Thoracic aorta (tissue), 2 donors: Measurements from ENCODE around the gene IPCEF1. TPM values are rescaled to one million over a fixed set of nuclear protein-coding genes. Genes with fewer than 3 reads are reported as not detected.

ENCODE experiments used
- ATAC-seq: fragments of 150-250 bp; one replicate; pipeline ENCODE4 v1.8.0; 2017; ENCODE audit warnings: low read depth; ENCODE audit not compliant: insufficient number of reproducible peaks, low FRiP score
- DNase-seq: peaks from one replicate; pipeline ENCODE4 v3.0.0-alpha.2; 2020; ENCODE audit warnings: low spot score
- H3K27ac ChIP-seq, 2 donors: fragments of 200-600 bp; sonication (generic); 1 replicate in 1 of 2; 2 replicates in 1 of 2; pipeline ENCODE4 v1.5.1; 2016; ENCODE audit warnings: mild to moderate bottlenecking in 2 of 2, moderate library complexity in 2 of 2
- H3K27me3 ChIP-seq: fragments of 200-600 bp; sonication (generic); replicated peaks from 2 replicates; pipeline ENCODE4 v1.6.0; 2016; ENCODE audit warnings: mild to moderate bottlenecking; ENCODE audit not compliant: insufficient read depth
- H3K36me3 ChIP-seq: fragments of 200-600 bp; sonication (generic); one replicate; pipeline ENCODE4 v1.5.1; 2016
- H3K4me1 ChIP-seq, 2 donors: fragments of 200-600 bp; sonication (generic); 1 replicate in 1 of 2; 2 replicates in 1 of 2; pipeline versions ENCODE4 v1.5.1 to v1.6.0; 2016; ENCODE audit warnings: low read depth in 2 of 2, mild to moderate bottlenecking in 1 of 2; ENCODE audit not compliant: control insufficient read depth in 1 of 2
- H3K4me3 ChIP-seq: fragments of 200-600 bp; sonication (generic); 2 replicates; pipeline ENCODE4 v1.5.1; 2016; ENCODE audit warnings: mild to moderate bottlenecking
- H3K9me3 ChIP-seq: fragments of 200-600 bp; sonication (generic); 2 replicates; pipeline ENCODE4 v1.5.1; 2016
- total RNA-seq, 2 donors: library from RNA; depleted of rRNA; stranded (reverse); fragments of >200 nt; gene quantifications; one replicate each; pipeline versions ENCODE4 v1.1.0 to v1.2.3, GENCODE V29; 2016
- TF ChIP-seq, protein P1 (sequence below): fragments of 200-600 bp; sonication (generic); IDR thresholded peaks from one replicate; pipeline ENCODE4 v1.5.1; 2019; ENCODE audit warnings: antibody characterized with exemption

The IPCEF1 gene
- total RNA-seq, 2 donors from 2014 or later, result 2.8 to 3.8 TPM

DNA sequence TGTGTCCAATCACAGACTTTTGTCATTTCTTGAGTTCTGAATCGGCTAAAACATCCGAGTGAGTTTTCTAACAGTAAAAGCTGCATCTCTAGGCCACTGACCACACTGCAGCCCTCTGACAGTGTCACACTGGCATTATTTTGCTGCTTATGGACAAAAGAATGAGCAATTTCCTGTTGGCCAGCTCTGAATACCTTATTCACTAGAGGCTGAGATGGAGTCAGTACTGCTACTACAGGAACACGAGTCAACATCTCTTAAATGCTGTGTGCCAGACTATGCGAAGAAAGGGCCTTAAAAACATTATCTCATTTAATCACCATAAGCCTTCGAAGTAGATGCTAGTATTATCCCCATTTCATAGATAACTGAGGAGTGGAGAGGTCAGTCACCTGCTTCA, 42.5 kb upstream of the IPCEF1 start:
- no peak overlapping the region for H3K27ac ChIP-seq
- TF ChIP-seq, protein P1, sequence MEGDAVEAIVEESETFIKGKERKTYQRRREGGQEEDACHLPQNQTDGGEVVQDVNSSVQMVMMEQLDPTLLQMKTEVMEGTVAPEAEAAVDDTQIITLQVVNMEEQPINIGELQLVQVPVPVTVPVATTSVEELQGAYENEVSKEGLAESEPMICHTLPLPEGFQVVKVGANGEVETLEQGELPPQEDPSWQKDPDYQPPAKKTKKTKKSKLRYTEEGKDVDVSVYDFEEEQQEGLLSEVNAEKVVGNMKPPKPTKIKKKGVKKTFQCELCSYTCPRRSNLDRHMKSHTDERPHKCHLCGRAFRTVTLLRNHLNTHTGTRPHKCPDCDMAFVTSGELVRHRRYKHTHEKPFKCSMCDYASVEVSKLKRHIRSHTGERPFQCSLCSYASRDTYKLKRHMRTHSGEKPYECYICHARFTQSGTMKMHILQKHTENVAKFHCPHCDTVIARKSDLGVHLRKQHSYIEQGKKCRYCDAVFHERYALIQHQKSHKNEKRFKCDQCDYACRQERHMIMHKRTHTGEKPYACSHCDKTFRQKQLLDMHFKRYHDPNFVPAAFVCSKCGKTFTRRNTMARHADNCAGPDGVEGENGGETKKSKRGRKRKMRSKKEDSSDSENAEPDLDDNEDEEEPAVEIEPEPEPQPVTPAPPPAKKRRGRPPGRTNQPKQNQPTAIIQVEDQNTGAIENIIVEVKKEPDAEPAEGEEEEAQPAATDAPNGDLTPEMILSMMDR, result no peak
- H3K4me1 ChIP-seq, result peaks cover 13 to 16% of the 10 kb centered on the region in 2 donors
- H3K36me3 ChIP-seq, result peaks cover 8% of the 10 kb centered on the region
- H3K27me3 ChIP-seq, result no peaks in the 10 kb centered on the region
- H3K9me3 ChIP-seq, result no peaks in the 10 kb centered on the region
- DNase-seq, result no peak
- ATAC-seq, result no peak
- H3K4me3 ChIP-seq, result no peak overlapping the region

DNA sequence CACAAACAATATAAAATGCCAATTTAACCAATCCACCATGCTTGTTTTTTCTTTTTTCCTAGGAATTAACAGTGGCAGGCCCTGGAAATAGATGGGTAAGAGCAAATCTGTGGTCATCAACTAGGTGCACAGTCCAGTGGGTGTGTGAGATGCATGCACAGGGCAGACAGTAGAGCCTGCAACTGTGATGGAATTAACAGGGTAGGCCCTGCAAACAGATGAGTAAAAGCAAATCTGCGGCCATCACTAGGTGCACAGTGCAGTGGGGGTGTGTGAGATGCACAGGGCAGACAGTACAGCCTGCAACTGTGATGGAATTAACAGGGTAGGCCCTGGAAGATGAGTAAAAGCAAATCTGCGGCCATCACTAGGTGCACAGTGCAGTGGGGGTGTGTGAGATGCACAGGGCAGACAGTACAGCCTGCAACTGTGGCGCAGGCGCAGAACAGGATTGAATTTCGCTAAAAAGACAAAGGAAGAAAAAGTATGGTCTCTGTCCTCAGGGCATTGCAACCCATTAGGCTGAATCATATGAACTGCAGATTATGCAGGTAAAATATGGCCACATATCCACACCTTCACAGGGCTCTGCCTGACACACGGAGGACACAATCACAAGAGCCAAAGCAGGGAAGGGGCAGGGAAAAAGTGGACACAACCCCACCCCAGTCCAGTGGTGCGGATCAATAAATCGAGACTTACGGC, 41.0 kb upstream of the IPCEF1 start:
- no peaks in the 10 kb centered on the region for H3K27me3 ChIP-seq
- peaks cover 4 to 6% of the 10 kb centered on the region in 2 donors for H3K4me1 ChIP-seq
- TF ChIP-seq, protein P1, result no peak
- H3K27ac ChIP-seq, result no peak overlapping the region
- H3K4me3 ChIP-seq, result no peak overlapping the region
- H3K9me3 ChIP-seq, result no peaks in the 10 kb centered on the region
- peaks cover 8% of the 10 kb centered on the region for H3K36me3 ChIP-seq
- ATAC-seq, result no peak
- DNase-seq, result no peak

DNA sequence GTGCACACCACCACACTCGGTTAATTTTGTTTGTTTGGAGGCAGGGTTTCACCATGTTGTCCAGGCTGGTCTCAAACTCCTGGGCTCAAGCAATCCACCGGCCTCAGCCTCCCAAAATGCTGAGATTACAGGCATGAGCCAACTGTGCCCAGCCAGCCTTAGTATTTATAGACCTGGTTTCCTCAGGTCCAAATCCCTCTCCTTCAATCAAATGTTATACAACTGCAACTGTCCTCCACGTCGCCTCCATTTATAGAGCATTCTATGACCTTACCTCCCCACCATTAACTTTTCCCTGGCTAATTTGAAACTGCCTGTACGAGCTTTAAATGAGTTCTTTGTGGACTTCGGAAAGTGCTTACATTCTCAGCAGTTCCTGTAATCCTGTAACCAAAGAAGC, 39.3 kb upstream of the IPCEF1 start:
- H3K9me3 ChIP-seq, result no peaks in the 10 kb centered on the region
- H3K27me3 ChIP-seq, result no peaks in the 10 kb centered on the region
- ATAC-seq (no peak), DNase-seq (no peak)
- TF ChIP-seq, protein P1, result no peak
- H3K36me3 ChIP-seq, result peaks cover 4% of the 10 kb centered on the region
- no peak overlapping the region for H3K4me3 ChIP-seq
- H3K4me1 ChIP-seq, result peaks cover 4 to 6% of the 10 kb centered on the region in 2 donors
- no peak overlapping the region for H3K27ac ChIP-seq

DNA sequence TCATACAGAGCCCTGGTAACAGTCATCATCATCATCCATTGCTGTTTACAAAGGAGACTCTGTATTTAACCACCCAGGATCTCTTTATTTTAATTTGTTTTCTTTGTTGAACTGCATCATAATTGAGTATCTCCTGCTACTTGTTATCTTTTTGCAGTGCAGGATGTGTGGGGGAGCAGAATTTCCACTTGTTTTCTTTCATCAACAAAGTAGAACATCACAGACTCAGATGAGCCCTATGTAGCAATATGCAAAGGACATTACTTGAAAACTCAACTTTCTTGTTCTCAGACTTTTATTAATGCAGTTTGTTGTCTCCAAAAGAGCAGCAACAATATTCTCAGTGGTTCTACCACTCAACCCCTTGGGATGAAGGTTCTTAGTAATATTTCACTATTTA, 38.7 kb upstream of the IPCEF1 start:
- Histone ChIP-seq H3K4me3 (no peak overlapping the region), H3K27me3 (no peaks in the 10 kb centered on the region), H3K27ac (no peak overlapping the region), H3K4me1 (peaks cover 4 to 6% of the 10 kb centered on the region in 2 donors), H3K9me3 (no peaks in the 10 kb centered on the region), H3K36me3 (peaks cover 4% of the 10 kb centered on the region)
- no peak for ATAC-seq
- TF ChIP-seq, protein P1, result no peak
- DNase-seq, result no peak

DNA sequence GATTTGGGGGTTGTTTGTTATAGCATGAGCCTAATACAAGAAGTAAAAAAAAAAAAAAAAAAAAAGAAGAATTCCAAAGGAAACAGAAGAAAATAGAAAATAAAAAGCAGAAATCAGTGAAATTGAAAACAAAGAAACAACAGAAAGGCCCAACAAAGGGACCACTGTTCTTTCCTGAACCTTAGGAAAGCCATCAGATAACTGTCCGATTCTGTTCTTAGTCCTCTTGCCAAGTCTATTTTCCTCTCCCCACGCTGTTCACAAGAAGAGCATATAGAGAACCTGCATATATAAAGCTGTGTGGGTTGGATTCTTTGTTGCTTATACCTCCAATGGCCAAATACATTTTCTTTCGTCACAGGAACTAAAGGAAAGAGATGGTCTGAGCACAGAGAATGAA, 38.0 kb upstream of the IPCEF1 start:
- no peak overlapping the region for H3K27ac ChIP-seq
- H3K4me3 ChIP-seq, result no peak overlapping the region
- no peaks in the 10 kb centered on the region for H3K9me3 ChIP-seq
- ATAC-seq (no peak), DNase-seq (no peak)
- peaks cover 4% of the 10 kb centered on the region for H3K36me3 ChIP-seq
- H3K4me1 ChIP-seq, result peaks cover 4 to 5% of the 10 kb centered on the region in 2 donors
- no peaks in the 10 kb centered on the region for H3K27me3 ChIP-seq
- TF ChIP-seq, protein P1, result no peak
